GM12891 (cell line): ENCODE results near the gene YJU2.

ENCODE experiments used
- PAX5 ChIP-seq: IDR thresholded peaks from 2 replicates; pipeline ENCODE4 v1.6.1; 2011; ENCODE audit warnings: low read length, moderate library complexity, mild to moderate bottlenecking; ENCODE audit not compliant: insufficient read depth, severe bottlenecking
- POLR2A ChIP-seq: IDR thresholded peaks from 2 replicates; pipeline ENCODE4 v1.6.1; 2011; ENCODE audit warnings: low read depth, low read length, control low read depth
- POLR2AphosphoS5 ChIP-seq: IDR thresholded peaks from 2 replicates; pipeline ENCODE4 v1.6.1; 2011; ENCODE audit warnings: low read depth, low read length, control low read depth
- SPI1 ChIP-seq: IDR thresholded peaks from 2 replicates; pipeline ENCODE4 v1.6.1; 2011; ENCODE audit warnings: low read depth, low read length, control low read depth
- TAF1 ChIP-seq: IDR thresholded peaks from 2 replicates; pipeline ENCODE4 v1.6.1; 2011; ENCODE audit warnings: low read depth, low read length, control low read depth

- TF ChIP-seq SPI1 (no peak), TAF1 (no peak), POLR2A (no peak), POLR2AphosphoS5 (no peak), PAX5 (no peak)
Measured at GRCh38 chr19:4288091-4288777, 41.4 kb downstream of the YJU2 start.
